Esophagus muscularis mucosa (tissue), 3 donors: ENCODE data around the gene C15orf61.

ENCODE experiments used
- POLR2A ChIP-seq: fragments of 450-650 bp; IDR thresholded peaks from one replicate; pipeline ENCODE4 v1.6.1; 2017; ENCODE audit warnings: antibody characterized with exemption, moderate library complexity, mild to moderate bottlenecking, low read depth
- TF ChIP-seq, protein P1 (sequence below), 3 experiments: fragments of 200-600 bp in 2 of 3; fragments of 450-650 bp in 1 of 3; sonication (generic) in 2 of 3; IDR thresholded peaks; one replicate each; pipeline ENCODE4 v1.5.1; 2017 to 2019; ENCODE audit warnings: antibody characterized with exemption in 3 of 3, mild to moderate bottlenecking in 2 of 3, moderate library complexity in 1 of 3

DNA sequence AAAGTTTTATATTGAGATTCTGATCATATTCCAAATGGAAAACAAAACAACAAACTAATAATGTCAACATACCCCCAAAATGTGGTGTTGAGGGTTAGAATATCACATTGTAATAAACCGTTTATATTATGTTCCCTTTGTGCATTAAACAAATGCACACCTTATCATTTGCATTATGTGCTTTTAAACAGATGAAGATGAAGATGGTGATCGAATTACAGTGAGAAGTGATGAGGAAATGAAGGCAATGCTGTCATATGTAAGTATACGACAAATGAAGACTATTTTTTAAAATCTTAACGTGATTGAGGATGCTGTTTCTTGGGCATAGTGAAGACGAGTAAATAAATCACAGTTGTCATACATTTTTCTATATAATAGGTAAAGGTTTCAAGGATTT lies 42.2 kb downstream of the C15orf61 start:
- TF ChIP-seq, protein P1, sequence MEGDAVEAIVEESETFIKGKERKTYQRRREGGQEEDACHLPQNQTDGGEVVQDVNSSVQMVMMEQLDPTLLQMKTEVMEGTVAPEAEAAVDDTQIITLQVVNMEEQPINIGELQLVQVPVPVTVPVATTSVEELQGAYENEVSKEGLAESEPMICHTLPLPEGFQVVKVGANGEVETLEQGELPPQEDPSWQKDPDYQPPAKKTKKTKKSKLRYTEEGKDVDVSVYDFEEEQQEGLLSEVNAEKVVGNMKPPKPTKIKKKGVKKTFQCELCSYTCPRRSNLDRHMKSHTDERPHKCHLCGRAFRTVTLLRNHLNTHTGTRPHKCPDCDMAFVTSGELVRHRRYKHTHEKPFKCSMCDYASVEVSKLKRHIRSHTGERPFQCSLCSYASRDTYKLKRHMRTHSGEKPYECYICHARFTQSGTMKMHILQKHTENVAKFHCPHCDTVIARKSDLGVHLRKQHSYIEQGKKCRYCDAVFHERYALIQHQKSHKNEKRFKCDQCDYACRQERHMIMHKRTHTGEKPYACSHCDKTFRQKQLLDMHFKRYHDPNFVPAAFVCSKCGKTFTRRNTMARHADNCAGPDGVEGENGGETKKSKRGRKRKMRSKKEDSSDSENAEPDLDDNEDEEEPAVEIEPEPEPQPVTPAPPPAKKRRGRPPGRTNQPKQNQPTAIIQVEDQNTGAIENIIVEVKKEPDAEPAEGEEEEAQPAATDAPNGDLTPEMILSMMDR (IDR thresholded peaks at IDR 0.05): no peak
- TF ChIP-seq POLR2A: no peak
